Lung (tissue), 12 donors: ENCODE data around the gene EPHB1. TPM values are rescaled to one million over a fixed set of nuclear protein-coding genes. Genes with fewer than 3 reads are reported as not detected.

Source experiments
- ATAC-seq: fragments of 200-7000 bp; cut with Tn5 transposase; one replicate; pipeline ENCODE4 v1.9.1; 2020; ENCODE audit warnings: moderate number of reproducible peaks; ENCODE audit not compliant: insufficient read depth, low FRiP score
- DNase-seq, 3 donors: peaks; one replicate each; pipeline ENCODE4 v3.0.0-alpha.2; 2013 to 2017
- H3K27ac ChIP-seq, 2 donors: one replicate each; pipeline ENCODE4 v1.5.1; 2013; ENCODE audit warnings: mild to moderate bottlenecking in 2 of 2, moderate library complexity in 2 of 2, control low read depth in 1 of 2, inconsistent platforms in 1 of 2, low read depth in 1 of 2, low read length in 1 of 2
- H3K27me3 ChIP-seq, 3 donors: one replicate each; pipeline ENCODE4 v1.5.1; 2013; ENCODE audit warnings: low read length in 2 of 3; ENCODE audit not compliant: control insufficient read depth in 3 of 3, insufficient read depth in 3 of 3
- H3K36me3 ChIP-seq, 4 donors: one replicate each; pipeline ENCODE4 v1.5.1; 2013; ENCODE audit warnings: low read length in 4 of 4, mild to moderate bottlenecking in 1 of 4, moderate library complexity in 1 of 4; ENCODE audit not compliant: control insufficient read depth in 4 of 4, insufficient read depth in 4 of 4
- H3K4me1 ChIP-seq, 5 donors: one replicate each; pipeline ENCODE4 v1.5.1; 2013; ENCODE audit warnings: low read length in 5 of 5, mild to moderate bottlenecking in 2 of 5, moderate library complexity in 1 of 5; ENCODE audit not compliant: control insufficient read depth in 5 of 5, insufficient read depth in 5 of 5
- H3K4me3 ChIP-seq: one replicate; pipeline ENCODE4 v1.5.1; 2013; ENCODE audit warnings: mild to moderate bottlenecking, control low read depth, moderate library complexity
- H3K9ac ChIP-seq, 2 donors: one replicate each; pipeline ENCODE4 v1.5.1; 2013; ENCODE audit warnings: low read length in 2 of 2, control low read depth in 1 of 2; ENCODE audit not compliant: insufficient read depth in 1 of 2
- H3K9me3 ChIP-seq, 4 donors: one replicate each; pipeline ENCODE4 v1.5.1; 2013; ENCODE audit warnings: low read length in 3 of 4, mild to moderate bottlenecking in 1 of 4, moderate library complexity in 1 of 4; ENCODE audit not compliant: control insufficient read depth in 4 of 4, insufficient read depth in 3 of 4
- WGBS, 2 donors: extraction: QIAGEN DNeasy Blood & Tissue Kit; methylation state at CpG; one replicate each; pipeline ENCODE4 v1.1.7; 2013; 5-methylcytosine and 5-hydroxymethylcytosine counted together
- polyA plus RNA-seq, 2 donors: library from polyadenylated mRNA; stranded (reverse); fragments of 200-250 nt; gene quantifications; one replicate each; pipeline ENCODE4 v1.2.1, GENCODE V29; 2013
- total RNA-seq, 2 donors: library from RNA; depleted of rRNA in 1 of 2; stranded (reverse); fragments of >200 nt in 1 of 2; gene quantifications; one replicate each; pipeline ENCODE4 v1.2.1, GENCODE V29; 2014 to 2021
- TF ChIP-seq, protein P1 (sequence below): IDR thresholded peaks from 2 replicates; pipeline ENCODE4 v1.5.1; 2012; ENCODE audit warnings: mild to moderate bottlenecking; ENCODE audit errors: control extremely low read depth, extremely low read depth
- donor health status: control.
- donor health status: control.
- donor health status: Bipolar disorder and iron deficiency.
- donor health status: healthy.
- donor health status: DM: yes; HTN: yes; CAD: no.

Gene EPHB1
- total and polyA plus RNA-seq, 4 donors = 0.30 to 6.3 (median 2.1) TPM

DNA sequence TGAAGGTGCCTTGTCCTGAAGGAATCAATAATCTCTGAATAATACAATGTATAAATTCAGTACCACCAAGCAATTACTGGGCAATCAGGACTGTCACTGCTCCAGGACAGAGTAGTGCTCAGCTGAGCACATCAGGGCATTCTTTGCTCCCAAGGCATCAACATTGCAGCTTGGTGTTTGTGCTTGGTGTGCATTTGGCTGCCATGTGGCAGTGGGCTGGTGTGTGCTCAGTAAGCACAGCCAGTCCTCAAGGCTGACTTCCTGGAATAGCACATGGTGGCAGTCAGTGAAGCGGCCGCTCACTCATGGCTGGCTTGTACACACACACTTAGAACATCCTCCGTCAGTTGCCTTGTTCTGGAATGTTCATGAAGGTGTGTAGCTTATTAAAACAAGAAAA is 217.0 kb downstream of the EPHB1 start:
- no peaks in the 10 kb centered on the region for H3K36me3 ChIP-seq
- H3K4me1 ChIP-seq = no peaks in the 10 kb centered on the region
- H3K27ac ChIP-seq = no peak overlapping the region
- H3K9ac ChIP-seq = no peak overlapping the region
- peaks cover 0 to 3% (median 0%) of the 10 kb centered on the region in 4 donors for H3K9me3 ChIP-seq
- no peak overlapping the region for H3K4me3 ChIP-seq
- ATAC-seq (no peak), DNase-seq (no peak)
- no peaks in the 10 kb centered on the region for H3K27me3 ChIP-seq
- TF ChIP-seq, protein P1, sequence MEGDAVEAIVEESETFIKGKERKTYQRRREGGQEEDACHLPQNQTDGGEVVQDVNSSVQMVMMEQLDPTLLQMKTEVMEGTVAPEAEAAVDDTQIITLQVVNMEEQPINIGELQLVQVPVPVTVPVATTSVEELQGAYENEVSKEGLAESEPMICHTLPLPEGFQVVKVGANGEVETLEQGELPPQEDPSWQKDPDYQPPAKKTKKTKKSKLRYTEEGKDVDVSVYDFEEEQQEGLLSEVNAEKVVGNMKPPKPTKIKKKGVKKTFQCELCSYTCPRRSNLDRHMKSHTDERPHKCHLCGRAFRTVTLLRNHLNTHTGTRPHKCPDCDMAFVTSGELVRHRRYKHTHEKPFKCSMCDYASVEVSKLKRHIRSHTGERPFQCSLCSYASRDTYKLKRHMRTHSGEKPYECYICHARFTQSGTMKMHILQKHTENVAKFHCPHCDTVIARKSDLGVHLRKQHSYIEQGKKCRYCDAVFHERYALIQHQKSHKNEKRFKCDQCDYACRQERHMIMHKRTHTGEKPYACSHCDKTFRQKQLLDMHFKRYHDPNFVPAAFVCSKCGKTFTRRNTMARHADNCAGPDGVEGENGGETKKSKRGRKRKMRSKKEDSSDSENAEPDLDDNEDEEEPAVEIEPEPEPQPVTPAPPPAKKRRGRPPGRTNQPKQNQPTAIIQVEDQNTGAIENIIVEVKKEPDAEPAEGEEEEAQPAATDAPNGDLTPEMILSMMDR = no peak
- 84 to 94% methylated on average over 3 of the region's 3 CpGs for WGBS, 2 donors

DNA sequence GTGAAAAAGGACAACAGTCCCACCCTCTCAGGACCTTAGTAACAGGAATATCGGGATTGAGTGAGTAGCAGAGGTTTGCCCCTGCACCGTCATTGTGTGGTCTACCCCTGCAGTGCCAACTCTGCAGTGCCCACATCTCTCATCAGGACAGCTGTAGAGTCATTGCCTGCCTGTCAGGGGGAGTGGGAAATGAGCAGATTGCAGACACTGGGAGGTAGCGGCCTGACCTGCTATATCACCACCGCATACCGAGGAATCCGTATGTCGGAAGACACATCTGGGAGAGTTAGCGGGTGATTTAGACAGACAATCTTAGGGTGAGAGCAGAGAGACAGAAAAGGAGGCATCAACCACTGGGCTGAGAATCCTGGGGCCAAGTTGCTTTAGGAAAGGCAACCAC is 218.1 kb downstream of the EPHB1 start:
- no peak overlapping the region for H3K27ac ChIP-seq
- H3K27me3 ChIP-seq = no peaks in the 10 kb centered on the region
- no peak overlapping the region for H3K9ac ChIP-seq
- WGBS, 2 donors = 90 to 96% methylated on average over 8 of the region's 8 CpGs
- H3K36me3 ChIP-seq = no peaks in the 10 kb centered on the region
- H3K9me3 ChIP-seq = peaks cover 0 to 3% (median 0%) of the 10 kb centered on the region in 4 donors
- TF ChIP-seq, protein P1 = no peak
- no peaks in the 10 kb centered on the region for H3K4me1 ChIP-seq
- no peak overlapping the region for H3K4me3 ChIP-seq
- ATAC-seq (no peak), DNase-seq (no peak)

DNA sequence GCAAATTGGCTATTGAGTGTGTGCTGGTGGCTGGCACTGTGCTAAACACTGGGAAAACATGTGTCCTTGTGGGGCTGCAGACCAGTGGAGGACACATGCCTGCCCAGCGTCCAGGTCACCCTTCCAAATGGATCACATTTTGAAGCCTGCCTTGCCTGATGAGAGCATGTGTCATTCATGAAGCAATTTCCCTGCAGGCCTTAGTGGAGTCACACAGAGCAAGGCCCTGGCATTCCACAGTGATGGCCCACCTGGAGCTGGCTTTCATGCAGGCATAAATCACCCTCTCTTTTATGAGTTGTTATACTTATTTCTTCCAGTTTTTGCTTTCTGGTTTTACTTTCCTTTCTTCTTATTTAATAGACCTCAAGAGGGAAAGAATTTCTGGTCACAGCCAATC is 219.5 kb downstream of the EPHB1 start:
- Histone ChIP-seq H3K4me3 (no peak overlapping the region), H3K27me3 (no peaks in the 10 kb centered on the region), H3K4me1 (no peaks in the 10 kb centered on the region), H3K36me3 (no peaks in the 10 kb centered on the region), H3K27ac (no peak overlapping the region), H3K9me3 (peaks cover 0 to 3% (median 0%) of the 10 kb centered on the region in 4 donors), H3K9ac (no peak overlapping the region)
- no peak for ATAC-seq
- DNase-seq = no peak
- TF ChIP-seq, protein P1 = no peak
- WGBS, 2 donors = 0 to 51% methylated on average over 1 of the region's 1 CpG
